Measurements from ENCODE around the gene MAP3K9.
A peak's percentile ranks its signal among the peaks of the same experiment; 100 is the strongest.

MAP3K9 gene

GRCh38 chr14:70821584-70822529 is 12.5 kb upstream of the MAP3K9 start:
- peak; percentile 27 to 31 for DNase-seq (ENCODE audit: low read depth in 1 of 2, low spot score in 1 of 2)

GRCh38 chr14:70816525-70816924 is 7.2 kb upstream of the MAP3K9 start:
- DNase-seq (ENCODE audit: low read depth in 1 of 2, low spot score in 1 of 2), result no peak

- DNase-seq (ENCODE audit: low read depth in 1 of 2, low spot score in 1 of 2), result no peak
Observed at GRCh38 chr14:70814466-70814865, 5.2 kb upstream of the MAP3K9 start.

GRCh38 chr14:70812124-70812818 is 3.0 kb upstream of the MAP3K9 start:
- DNase-seq (ENCODE audit: low read depth in 1 of 2, low spot score in 1 of 2), result no peak

DNA sequence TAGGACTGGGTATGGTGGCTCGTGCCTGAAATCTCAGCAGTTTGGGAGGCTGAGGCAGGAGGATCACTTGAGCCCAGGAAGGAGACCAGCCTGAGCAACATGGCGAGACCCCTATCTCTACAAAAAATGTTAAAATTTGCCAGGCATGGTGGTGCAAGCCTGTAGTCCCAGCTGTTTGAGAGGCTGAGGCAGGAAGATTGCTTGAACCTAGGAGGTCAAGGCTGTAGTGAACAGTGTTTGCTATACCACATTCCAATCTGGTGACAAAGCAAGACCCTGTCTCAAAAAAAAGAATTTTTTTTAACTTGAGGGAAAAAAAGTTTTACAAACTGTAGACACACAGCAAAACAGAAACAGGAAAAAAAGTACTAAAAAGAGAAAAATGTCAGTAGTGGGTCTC is 2.3 kb upstream of the MAP3K9 start:
- DNase-seq (ENCODE audit: low read depth in 1 of 2, low spot score in 1 of 2), result no peak

GRCh38 chr14:70811050-70811449 is 1.7 kb upstream of the MAP3K9 start:
- DNase-seq (ENCODE audit: low read depth in 1 of 2, low spot score in 1 of 2), result no peak

- no peak for DNase-seq (ENCODE audit: low read depth in 1 of 2, low spot score in 1 of 2)
Observed at GRCh38 chr14:70810621-70811020, 1.3 kb upstream of the MAP3K9 start.

DNA sequence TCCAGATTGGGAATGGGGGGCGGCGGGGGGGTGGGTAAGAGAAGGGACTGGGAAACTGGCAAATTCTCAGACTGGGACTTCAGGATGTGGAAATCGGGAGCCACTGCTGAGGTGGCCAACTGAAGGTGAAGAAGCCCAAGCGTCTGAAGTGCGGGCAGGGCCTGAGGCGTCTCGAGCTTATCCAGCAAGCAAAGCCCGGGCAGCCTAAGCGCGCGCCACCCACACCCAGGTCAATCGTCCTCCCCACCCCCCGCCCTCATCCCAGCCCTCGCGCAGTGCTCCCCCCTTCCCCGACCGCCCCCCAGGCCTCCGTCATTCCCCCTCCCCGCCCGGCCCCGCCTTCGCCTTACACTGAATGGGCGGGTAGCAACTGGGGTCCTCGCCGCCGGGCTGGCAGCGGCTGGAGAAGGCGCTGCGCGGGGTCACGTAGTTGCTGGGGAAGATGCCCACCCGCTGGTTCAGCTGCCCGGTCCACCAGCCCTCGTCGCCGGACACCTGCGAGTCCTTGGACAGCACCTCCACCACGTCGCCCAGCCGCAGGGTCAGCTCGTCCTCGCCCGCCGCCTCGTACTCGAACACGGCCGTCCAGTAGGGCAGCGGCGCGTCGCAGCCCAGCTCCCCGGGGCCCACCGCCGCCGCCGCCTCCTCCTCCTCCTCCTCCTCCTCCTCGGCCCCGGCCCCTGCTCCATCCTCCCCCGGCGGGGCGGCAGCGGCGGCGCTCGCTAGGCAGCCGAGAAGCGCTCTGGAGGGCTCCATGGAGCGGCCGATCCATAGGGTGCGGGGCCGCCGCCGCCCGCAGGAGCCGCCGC is 693 bp downstream of the MAP3K9 start:
- peak in 1 of 2 donors; percentile 12 for DNase-seq (ENCODE audit: low read depth in 1 of 2, low spot score in 1 of 2)

- DNase-seq (ENCODE audit: low read depth in 1 of 2, low spot score in 1 of 2), result peak in 1 of 2 donors; percentile 45
Observed at GRCh38 chr14:70807898-70808415, 1.4 kb downstream of the MAP3K9 start.

DNA sequence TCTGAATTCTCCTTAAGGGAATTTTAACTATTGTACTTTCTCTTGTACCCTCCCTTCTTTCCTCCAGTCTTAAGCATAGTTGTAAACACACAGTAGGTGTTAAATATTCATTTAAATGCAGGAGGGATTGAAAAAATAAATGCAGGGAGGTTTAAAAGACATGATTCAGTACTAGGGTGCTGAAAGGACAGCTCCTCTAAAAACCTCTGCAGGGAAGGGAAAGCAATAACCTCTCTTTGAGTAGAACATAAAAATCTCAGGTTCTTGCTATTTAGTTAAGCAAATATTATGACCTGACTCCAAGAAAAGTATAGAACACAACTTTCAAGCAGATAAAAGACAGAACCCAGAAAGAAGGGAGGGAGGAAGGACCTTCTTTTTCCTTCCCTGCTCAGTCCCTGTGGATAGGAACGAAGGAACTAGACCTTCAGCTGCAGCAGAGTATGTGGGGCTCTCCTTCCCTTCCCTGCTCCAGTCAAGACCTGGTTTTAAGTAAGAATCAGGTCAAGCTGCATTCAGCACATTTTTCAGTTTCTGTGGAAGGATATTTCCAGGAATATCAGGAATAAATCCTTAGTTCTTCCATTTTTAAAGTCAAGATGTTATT is 4.7 kb downstream of the MAP3K9 start:
- DNase-seq (ENCODE audit: low read depth in 1 of 2, low spot score in 1 of 2), result no peak

DNA sequence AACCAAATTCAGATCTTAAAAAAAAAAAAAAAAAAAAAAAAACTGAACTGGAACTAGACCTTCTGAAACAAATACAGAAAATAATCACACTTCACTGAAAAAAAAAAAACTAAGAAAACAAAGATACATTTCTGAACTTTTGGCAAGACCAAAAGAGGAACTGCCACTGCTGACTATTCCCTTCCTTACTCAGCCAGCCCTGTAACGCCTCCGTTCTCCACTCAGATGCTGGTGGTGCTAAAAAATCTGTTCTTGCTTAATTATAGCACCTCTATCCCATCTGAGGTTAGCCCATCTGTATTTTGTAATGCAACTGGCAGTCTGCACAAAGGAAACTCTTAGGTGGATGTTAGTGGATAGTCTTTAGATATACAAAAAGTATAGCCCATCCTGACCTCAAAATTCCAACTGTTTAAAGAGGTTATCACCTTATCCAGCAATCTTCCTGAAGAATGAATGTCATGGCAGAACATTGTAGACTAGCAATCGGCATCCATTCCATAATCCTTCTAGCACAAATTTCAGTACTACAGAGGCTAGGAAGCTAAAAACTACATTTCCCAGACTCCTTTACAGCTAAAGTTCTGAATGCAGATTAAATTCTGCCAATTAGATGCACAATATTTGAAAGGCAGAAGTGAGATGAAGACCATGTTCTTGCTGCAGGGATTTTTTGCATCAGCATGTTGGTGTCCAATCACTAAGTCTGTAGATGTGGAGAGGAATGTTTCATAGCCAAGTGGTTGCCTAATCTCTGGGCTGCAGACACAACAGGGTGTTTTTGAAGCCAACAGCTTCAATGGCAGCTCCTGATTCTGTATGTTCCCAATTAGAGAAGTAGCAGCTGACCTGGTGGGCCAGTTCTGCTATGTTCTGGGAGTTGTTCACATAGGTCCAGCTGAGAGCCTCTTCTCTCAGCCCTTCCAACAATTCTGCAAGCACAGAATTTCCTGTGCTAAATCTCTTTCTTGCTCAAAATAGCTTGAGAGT is 5.7 kb downstream of the MAP3K9 start:
- DNase-seq (ENCODE audit: low read depth in 1 of 2, low spot score in 1 of 2), result no peak

DNA sequence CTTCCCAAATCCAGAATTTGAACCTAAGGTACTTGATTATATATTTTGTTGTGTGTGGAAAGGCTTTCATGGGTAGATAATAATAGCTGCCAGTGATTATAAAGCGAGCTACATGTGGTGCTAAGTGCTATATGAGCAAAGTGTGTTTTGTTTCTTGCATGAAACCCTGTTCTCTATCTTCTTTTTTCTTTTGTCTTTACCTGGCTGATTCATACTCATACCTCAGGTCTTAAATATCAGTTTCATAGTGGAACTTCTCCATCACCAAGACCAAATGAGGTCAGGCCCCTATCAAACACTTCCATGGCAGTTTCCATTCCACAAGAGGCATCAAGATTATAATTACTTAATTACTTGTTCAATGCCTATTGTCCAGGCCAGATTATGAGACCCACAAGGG is 6.9 kb downstream of the MAP3K9 start:
- no peak for DNase-seq (ENCODE audit: low read depth in 1 of 2, low spot score in 1 of 2)

DNA sequence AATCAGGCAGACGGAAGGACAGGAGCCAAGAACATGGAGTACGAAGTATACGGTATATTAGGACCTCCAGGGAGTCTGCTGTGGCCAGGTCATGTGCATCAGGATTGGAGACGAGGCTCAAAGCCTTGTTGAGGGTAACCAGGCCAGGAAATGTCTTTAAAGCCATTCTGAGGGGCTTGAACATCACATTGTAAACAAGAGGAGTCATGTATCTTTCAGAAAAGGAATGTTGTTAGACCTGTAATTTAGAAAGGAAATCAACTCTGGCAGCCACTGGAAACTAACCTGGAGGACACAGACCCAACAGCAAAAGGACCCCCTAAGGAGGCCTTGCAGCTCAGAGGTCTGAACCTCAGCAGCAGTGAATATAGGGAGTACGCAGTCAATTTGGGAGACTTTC is 7.5 kb downstream of the MAP3K9 start:
- no peak for DNase-seq (ENCODE audit: low read depth in 1 of 2, low spot score in 1 of 2)

DNA sequence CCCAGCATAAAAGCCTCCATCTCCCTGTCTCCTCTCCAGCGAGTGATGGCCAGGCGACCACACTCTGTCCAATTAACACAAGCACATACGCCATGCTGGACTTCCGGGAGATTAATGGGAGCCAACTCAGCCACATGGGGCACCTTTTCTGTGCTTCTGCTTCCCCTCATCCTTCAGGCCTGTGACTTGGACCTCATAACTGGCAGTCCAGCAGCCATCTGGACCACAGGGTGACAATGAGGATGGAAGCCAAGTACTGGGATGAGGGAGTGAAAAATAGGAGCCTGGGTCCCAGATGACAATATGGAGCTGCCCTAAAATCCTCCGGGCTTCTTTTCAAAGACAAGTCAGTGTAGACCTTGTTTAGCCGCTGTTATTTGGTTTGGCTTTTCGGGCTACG is 12.8 kb downstream of the MAP3K9 start:
- DNase-seq (ENCODE audit: low read depth in 1 of 2, low spot score in 1 of 2), result no peak

GRCh38 chr14:70794294-70794693 is 15.0 kb downstream of the MAP3K9 start:
- DNase-seq (ENCODE audit: low read depth in 1 of 2, low spot score in 1 of 2), result no peak

DNA sequence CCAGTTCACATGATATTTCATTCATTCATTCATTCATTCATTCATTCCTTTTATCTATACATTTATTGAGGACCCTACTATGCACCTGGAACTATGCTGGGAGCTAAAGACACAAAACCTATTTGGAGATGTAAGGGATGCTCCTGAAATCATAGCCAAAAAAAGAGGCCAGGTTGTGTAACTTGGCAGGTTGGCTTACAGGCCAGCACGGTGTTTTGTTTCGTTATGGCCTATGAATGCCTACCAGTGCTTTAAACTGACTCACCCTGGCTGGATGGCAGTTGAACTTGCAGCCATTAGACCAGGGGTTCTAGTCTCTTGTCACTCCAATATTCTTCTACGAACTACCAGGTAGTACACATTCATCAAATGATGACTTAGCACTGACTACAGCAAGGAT is 15.7 kb downstream of the MAP3K9 start:
- no peak for DNase-seq (ENCODE audit: low read depth in 1 of 2, low spot score in 1 of 2)

- no peak for DNase-seq (ENCODE audit: low read depth in 1 of 2, low spot score in 1 of 2)
Observed at GRCh38 chr14:70792939-70793338, 16.4 kb downstream of the MAP3K9 start.

DNA sequence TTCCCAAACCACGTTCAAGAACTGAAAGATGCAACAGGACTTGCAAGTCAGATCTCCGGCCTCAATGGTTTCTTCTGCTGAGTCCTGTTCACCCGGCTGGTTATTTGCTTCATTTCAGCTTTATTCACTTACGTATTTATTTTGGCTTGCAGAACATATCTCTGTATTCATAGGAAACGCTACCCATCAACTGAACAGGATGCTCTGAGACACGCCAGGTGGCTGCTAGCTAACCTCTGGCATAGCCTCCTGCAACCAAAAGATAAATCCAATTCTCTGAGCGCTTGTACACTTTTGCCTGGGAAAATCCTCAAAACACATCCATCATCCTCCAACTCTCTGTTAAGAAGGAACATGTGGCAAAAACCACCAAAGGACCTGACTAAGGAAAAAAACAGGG is 17.3 kb downstream of the MAP3K9 start:
- DNase-seq (ENCODE audit: low read depth in 1 of 2, low spot score in 1 of 2), result no peak

GRCh38 chr14:70789961-70790360 is 19.4 kb downstream of the MAP3K9 start:
- no peak for DNase-seq (ENCODE audit: low read depth in 1 of 2, low spot score in 1 of 2)

DNA sequence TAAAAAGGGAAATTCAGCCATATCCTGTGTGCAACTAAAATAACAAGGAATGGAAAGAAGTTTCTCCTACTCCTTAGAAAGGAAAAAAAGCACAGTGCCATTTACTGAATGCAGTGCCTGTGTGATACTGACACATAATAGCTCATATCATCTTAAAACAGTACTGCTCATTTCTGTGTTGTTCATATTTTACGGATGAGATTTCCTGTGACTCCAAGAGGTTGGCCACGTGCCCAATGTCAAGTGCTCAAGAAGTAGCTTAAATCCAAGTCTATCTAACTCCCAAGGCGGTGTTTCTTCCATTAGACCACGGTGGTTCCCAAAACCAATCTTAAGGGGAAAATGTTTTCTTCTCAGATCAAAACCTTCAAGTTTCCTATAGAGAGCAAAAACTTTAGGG is 20.0 kb downstream of the MAP3K9 start:
- DNase-seq (ENCODE audit: low read depth in 1 of 2, low spot score in 1 of 2), result no peak

All from activated CD4-positive, alpha-beta T cell treated with anti-CD3 and anti-CD28 coated beads, Interleukin-2, amount 50 U/mL, for 24 hours (primary cell).